OCI-LY7 (cell line): ENCODE data around the gene EPB41L2. TPM values are rescaled to one million over a fixed set of nuclear protein-coding genes. Genes with fewer than 3 reads are reported as not detected.

Source experiments
- BruUV-seq: library from RNA; stranded (reverse); fragments of 400-500 nt; replicated peaks from 2 replicates; lab custom pipeline; 2021; lab: Mats Ljungman, UMichigan
- CTCF ChIA-PET: fragments of 300-600 bp; sonication (Branson Sonifier 250); formaldehyde crosslinking; loops from one replicate; lab custom pipeline; 2022; ENCODE audit warnings: antibody characterized with exemption; ENCODE audit not compliant: unreplicated experiment; lab: Charles Lee
- POLR2A ChIA-PET: fragments of 300-600 bp; sonication (Branson Sonifier 250); formaldehyde crosslinking; loops from one replicate; lab custom pipeline; 2022; ENCODE audit warnings: antibody characterized with exemption; lab: Charles Lee
- DNase-seq: peaks from one replicate; pipeline ENCODE4 v3.0.0-alpha.2; 2015; ENCODE audit warnings: low spot score
- H2AFZ ChIP-seq: fragments of 200-600 bp; sonication (generic), shearing (Covaris generic); 2 replicates; pipeline ENCODE4 v1.6.1; 2014; ENCODE audit warnings: mild to moderate bottlenecking, antibody characterized with exemption, low read length, moderate library complexity
- H3K27ac ChIP-seq: fragments of 200-600 bp; sonication (generic); 2 replicates; pipeline ENCODE4 v1.5.1; 2014; ENCODE audit warnings: mixed run types, low read depth, mild to moderate bottlenecking, moderate library complexity, low read length, inconsistent platforms; ENCODE audit not compliant: poor library complexity, severe bottlenecking
- H3K36me3 ChIP-seq: fragments of 200-600 bp; sonication (generic); 2 replicates; pipeline ENCODE4 v1.6.1; 2014; ENCODE audit warnings: mild to moderate bottlenecking, antibody characterized with exemption, low read length, moderate library complexity, mixed read lengths; ENCODE audit not compliant: insufficient read depth
- H3K4me1 ChIP-seq: fragments of 200-600 bp; sonication (generic); 2 replicates; pipeline ENCODE4 v1.5.1; 2014; ENCODE audit warnings: mild to moderate bottlenecking, low read length; ENCODE audit not compliant: insufficient read depth, poor library complexity, severe bottlenecking
- H3K4me2 ChIP-seq: fragments of 200-600 bp; sonication (generic); 2 replicates; pipeline ENCODE4 v1.6.1; 2014; ENCODE audit warnings: mild to moderate bottlenecking, low read length
- H3K4me3 ChIP-seq: fragments of 200-600 bp; sonication (generic); 2 replicates; pipeline ENCODE4 v1.5.1; 2014; ENCODE audit warnings: mild to moderate bottlenecking, low read depth, low read length; ENCODE audit not compliant: poor library complexity, severe bottlenecking
- H3K79me2 ChIP-seq: fragments of 200-600 bp; sonication (generic); 2 replicates; pipeline ENCODE4 v1.6.1; 2016; ENCODE audit warnings: low read depth, mild to moderate bottlenecking, low read length, moderate library complexity, mixed read lengths; ENCODE audit not compliant: insufficient read depth
- H3K9me2 ChIP-seq: fragments of 200-600 bp; sonication (generic); 2 replicates; pipeline ENCODE4 v1.6.1; 2016; ENCODE audit warnings: mild to moderate bottlenecking, low read length, mixed read lengths; ENCODE audit not compliant: insufficient read depth
- H3K9me3 ChIP-seq: fragments of 200-600 bp; sonication (generic); 2 replicates; pipeline ENCODE4 v1.6.1; 2014; ENCODE audit warnings: mild to moderate bottlenecking, mixed run types, low read length, mixed read lengths
- H4K20me1 ChIP-seq: fragments of 200-600 bp; sonication (generic); 2 replicates; pipeline ENCODE4 v1.6.1; 2014; ENCODE audit warnings: mild to moderate bottlenecking, antibody characterized with exemption, low read length, moderate library complexity, mixed read lengths; ENCODE audit not compliant: insufficient read depth
- CTCF ChIP-seq: fragments of 200-600 bp; sonication (generic); conservative IDR thresholded peaks from 2 replicates; pipeline ENCODE4 v1.5.1; 2014; ENCODE audit warnings: mild to moderate bottlenecking, antibody characterized with exemption, low read length, moderate library complexity, mixed read lengths
- EZH2phosphoT487 ChIP-seq: fragments of 200-600 bp; sonication (generic); IDR thresholded peaks from 2 replicates; pipeline ENCODE4 v1.6.1; 2018; ENCODE audit warnings: low read depth, borderline replicate concordance, mild to moderate bottlenecking, mixed run types, antibody characterized with exemption, low read length, moderate library complexity, mixed read lengths
- intact Hi-C: fragments of 100-400 bp; cut with micrococcal nuclease; formaldehyde crosslinking; loops from one replicate; pipeline ENCODE4 v1.10.0; 2022; ENCODE audit not compliant: unreplicated experiment
- total RNA-seq, 2 experiments: library from RNA; depleted of rRNA in 1 of 2; stranded (reverse); fragments of >200 nt in 1 of 2; shearing (Covaris generic) in 1 of 2; gene quantifications; 2 replicates each; pipeline ENCODE4 v1.2.3, GENCODE V29; 2014 to 2022

EPB41L2 gene
- total RNA-seq, 2 experiments from 2014 or later: 36.7 to 138 TPM

- no TSS peak for BruUV-seq
- ChIA-PET CTCF (no interaction called here), POLR2A (interaction anchor here (1.0 to 1.3 kb wide), 2 partner anchors 13 to 17 kb away, joined by 3 to 6 read pairs; no protein-coding TSS in a partner anchor)
- no peak overlapping the region for H2AFZ ChIP-seq
- no peaks in the 10 kb centered on the region for H3K79me2 ChIP-seq
- H3K36me3 ChIP-seq: peaks cover 32% of the 10 kb centered on the region; the same call in 1 of the 2 replicates
- H3K9me3 ChIP-seq: no peaks in the 10 kb centered on the region
- H3K4me3 ChIP-seq: no peak overlapping the region
- H3K4me2 ChIP-seq: no peak overlapping the region
- intact Hi-C loops: no loop called here
- no peak for TF ChIP-seq EZH2phosphoT487
- TF ChIP-seq CTCF: no peak
- H4K20me1 ChIP-seq: no peaks in the 10 kb centered on the region
- no peak overlapping the region for H3K27ac ChIP-seq
- no peaks in the 10 kb centered on the region for H3K4me1 ChIP-seq
- no peak for DNase-seq
- no peaks in the 10 kb centered on the region for H3K9me2 ChIP-seq
Measured at GRCh38 chr6:130864344-130864743, 198.7 kb downstream of the EPB41L2 start.

GRCh38 chr6:130863415-130864230 is 199.4 kb downstream of the EPB41L2 start:
- no peak for TF ChIP-seq EZH2phosphoT487
- DNase-seq: no peak
- Histone ChIP-seq H3K9me2 (no peaks in the 10 kb centered on the region), H2AFZ (no peak overlapping the region), H3K4me3 (no peak overlapping the region), H3K79me2 (no peaks in the 10 kb centered on the region), H4K20me1 (no peaks in the 10 kb centered on the region), H3K4me1 (no peaks in the 10 kb centered on the region), H3K27ac (no peak overlapping the region), H3K9me3 (no peaks in the 10 kb centered on the region), H3K36me3 (peaks cover 32% of the 10 kb centered on the region; the same call in 1 of the 2 replicates), H3K4me2 (no peak overlapping the region)
- intact Hi-C loops: no loop called here
- ChIA-PET POLR2A (interaction anchor here (1.3 kb wide), 1 partner anchor 14 kb away, joined by 3 read pairs; no protein-coding TSS in a partner anchor), CTCF (no interaction called here)
- no TSS peak for BruUV-seq

GRCh38 chr6:130862370-130862769 is 200.7 kb downstream of the EPB41L2 start:
- intact Hi-C loops: no loop called here
- no peak overlapping the region for H3K4me2 ChIP-seq
- no peaks in the 10 kb centered on the region for H3K79me2 ChIP-seq
- no peak for TF ChIP-seq EZH2phosphoT487
- no peak for TF ChIP-seq CTCF
- no peaks in the 10 kb centered on the region for H4K20me1 ChIP-seq
- DNase-seq: no peak
- ChIA-PET CTCF (no interaction called here), POLR2A (no interaction called here)
- no peak overlapping the region for H3K27ac ChIP-seq
- H3K36me3 ChIP-seq: peaks cover 35% of the 10 kb centered on the region
- H3K4me3 ChIP-seq: no peak overlapping the region
- BruUV-seq: no TSS peak
- H3K4me1 ChIP-seq: no peaks in the 10 kb centered on the region
- H3K9me3 ChIP-seq: no peaks in the 10 kb centered on the region
- no peak overlapping the region for H2AFZ ChIP-seq
- no peaks in the 10 kb centered on the region for H3K9me2 ChIP-seq
